A549 (cell line): Measurements from ENCODE around the gene ART1. TPM values are rescaled to one million over a fixed set of nuclear protein-coding genes. Genes with fewer than 3 reads are reported as not detected.

ENCODE experiments used
- CBX2 ChIP-seq: fragments of 200-600 bp; sonication (generic); IDR thresholded peaks from 2 replicates; pipeline ENCODE4 v1.6.1; 2016; ENCODE audit warnings: low read depth, mild to moderate bottlenecking, borderline replicate concordance
- E2F6 ChIP-seq: IDR thresholded peaks from 2 replicates; pipeline ENCODE4 v1.6.1; 2012; ENCODE audit warnings: low read depth, borderline replicate concordance
- KDM1A ChIP-seq: fragments of 200-600 bp; sonication (generic); IDR thresholded peaks from 2 replicates; pipeline ENCODE4 v1.6.1; 2016; ENCODE audit warnings: low read depth, mild to moderate bottlenecking
- MAZ ChIP-seq: fragments of 150-350 bp; IDR thresholded peaks from 2 replicates; pipeline ENCODE4 v1.6.1; 2014; ENCODE audit warnings: antibody characterized with exemption, low read depth, low read length, borderline replicate concordance
- TP53 ChIP-seq: fragments of 250-450 bp; sonication (Bioruptor Pico); IDR thresholded peaks from 2 replicates; pipeline ENCODE4 v1.5.0; 2021; ENCODE audit warnings: mild to moderate bottlenecking, moderate library complexity
- polyA plus RNA-seq, 4 experiments: library from polyadenylated mRNA; depleted of rRNA in 3 of 4; stranded (reverse); fragments of >200 nt; fragmentation: RNase III in 1 of 4; extraction: RNeasy Plus Mini Kit Qiagen cat#74134 plus additional on column Dnase treatment in 1 of 4; gene quantifications; 2 replicates in 3 of 4; 3 replicates in 1 of 4; pipeline ENCODE4 v1.2.3, GENCODE V29; 2011 to 2017
- small RNA-seq, 6 experiments: library from RNA; depleted of rRNA; stranded (forward); fragments of <200 nt; gene quantifications; one replicate each; pipeline ENCODE3, GENCODE V24; 2012

The ART1 gene
- polyA plus RNA-seq, 2 of the 4 experiments (the other 2 are of a cell fraction): not detected

DNA sequence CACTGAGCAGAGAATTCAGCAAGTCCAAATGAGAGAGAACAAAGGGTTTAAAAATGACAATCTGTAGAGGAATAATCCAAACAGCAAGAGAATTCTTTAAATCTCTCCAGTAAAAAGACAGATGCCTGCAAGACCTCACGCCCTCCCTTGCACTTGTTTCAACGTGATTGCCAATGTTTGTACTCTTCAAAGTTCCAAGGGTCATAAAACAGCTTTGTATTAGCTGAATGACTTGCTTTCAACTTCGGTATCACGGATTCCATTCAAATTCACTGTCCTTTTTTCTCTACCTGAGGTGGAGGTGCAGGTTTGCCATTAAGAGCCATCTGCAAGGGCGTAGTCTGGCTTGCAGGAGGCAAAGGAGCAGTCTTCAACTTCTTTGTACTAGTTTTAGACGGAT, 67.3 kb downstream of the ART1 start (continued):
- TF ChIP-seq CBX2: no peak
- no peak for TF ChIP-seq TP53 (CRISPR knock-in tag)
- no peak for TF ChIP-seq MAZ
- TF ChIP-seq E2F6: no peak
- TF ChIP-seq KDM1A: no peak

Small RNAs within 50 kb of the gene (small RNA-seq; reads per million reads assigned to genes)
- gene RF00019: 0 reads per million in 6 experiments

Other genes starting within 250 kb of the ART1 start
- gene ART5, start 3.1 kb upstream of the ART1 start, polyA plus RNA-seq (2011; rRNA removed): 0.08 and 0.12 TPM in 2 replicates
- 0.22 to 0.30 TPM in 2 of 3 replicates, not detected in the other for gene ART5, start 3.1 kb upstream of the ART1 start, polyA plus RNA-seq (2017; fragmentation: RNase III; extraction: RNeasy Plus Mini Kit Qiagen cat#74134 plus additional on column Dnase treatment)
- 0.44 and 0.61 TPM in 2 replicates for gene CHRNA10, start 26.3 kb downstream of the ART1 start, polyA plus RNA-seq (2011; rRNA removed)
- gene CHRNA10, start 26.3 kb downstream of the ART1 start, polyA plus RNA-seq (2017; fragmentation: RNase III; extraction: RNeasy Plus Mini Kit Qiagen cat#74134 plus additional on column Dnase treatment): 0.85 to 1.1 TPM (median 0.87 TPM) in 3 replicates
- gene NUP98, start 152.4 kb downstream of the ART1 start, polyA plus RNA-seq (2011; rRNA removed): 121 and 152 TPM in 2 replicates
- 51.9 to 54.2 TPM (median 53.0 TPM) in 3 replicates for gene NUP98, start 152.4 kb downstream of the ART1 start, polyA plus RNA-seq (2017; fragmentation: RNase III; extraction: RNeasy Plus Mini Kit Qiagen cat#74134 plus additional on column Dnase treatment)
- gene PGAP2, start 163.4 kb downstream of the ART1 start, polyA plus RNA-seq (2011; rRNA removed): 35.2 and 49.2 TPM in 2 replicates
- 31.4 to 32.4 TPM (median 32.1 TPM) in 3 replicates for gene PGAP2, start 163.4 kb downstream of the ART1 start, polyA plus RNA-seq (2017; fragmentation: RNase III; extraction: RNeasy Plus Mini Kit Qiagen cat#74134 plus additional on column Dnase treatment)
- gene RHOG, start 195.8 kb downstream of the ART1 start, polyA plus RNA-seq (2011; rRNA removed): 41.1 and 54.3 TPM in 2 replicates
- 55.0 to 64.3 TPM (median 62.2 TPM) in 3 replicates for gene RHOG, start 195.8 kb downstream of the ART1 start, polyA plus RNA-seq (2017; fragmentation: RNase III; extraction: RNeasy Plus Mini Kit Qiagen cat#74134 plus additional on column Dnase treatment)
- gene STIM1, start 210.5 kb downstream of the ART1 start, polyA plus RNA-seq (2011; rRNA removed): 38.7 and 42.5 TPM in 2 replicates
- 32.8 to 35.3 TPM (median 35.2 TPM) in 3 replicates for gene STIM1, start 210.5 kb downstream of the ART1 start, polyA plus RNA-seq (2017; fragmentation: RNase III; extraction: RNeasy Plus Mini Kit Qiagen cat#74134 plus additional on column Dnase treatment)